HT1080 (cell line): ENCODE results near the gene ITGA6. TPM values are rescaled to one million over a fixed set of nuclear protein-coding genes. Genes with fewer than 3 reads are reported as not detected.

Source experiments
- DNase-seq: peaks from one replicate; pipeline ENCODE4 v3.0.0-alpha.2; 2015; ENCODE audit warnings: low read depth
- total RNA-seq: library from RNA; depleted of rRNA; stranded (reverse); fragments of >200 nt; shearing (Covaris generic); gene quantifications from 2 replicates; pipeline ENCODE4 v1.2.3, GENCODE V29; 2014

The ITGA6 gene
- total RNA-seq, 1 experiment from 2014 or later: 345 TPM

DNA sequence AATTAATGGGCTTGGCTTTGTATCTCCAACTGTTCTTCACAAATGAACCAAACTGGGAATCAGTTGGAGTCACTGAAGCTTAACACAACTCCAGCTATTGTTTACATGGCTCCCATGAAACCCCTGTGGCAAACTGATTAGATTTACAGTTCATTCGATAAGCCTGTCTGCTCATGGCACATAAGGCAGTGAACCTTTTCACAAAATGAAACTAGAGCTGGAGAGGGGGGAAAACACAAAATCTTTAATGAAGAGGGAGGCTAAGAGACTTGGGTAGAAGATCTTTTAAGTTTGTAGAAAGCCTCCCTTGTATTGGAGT is 11.6 kb upstream of the ITGA6 start:
- no peak for DNase-seq

DNA sequence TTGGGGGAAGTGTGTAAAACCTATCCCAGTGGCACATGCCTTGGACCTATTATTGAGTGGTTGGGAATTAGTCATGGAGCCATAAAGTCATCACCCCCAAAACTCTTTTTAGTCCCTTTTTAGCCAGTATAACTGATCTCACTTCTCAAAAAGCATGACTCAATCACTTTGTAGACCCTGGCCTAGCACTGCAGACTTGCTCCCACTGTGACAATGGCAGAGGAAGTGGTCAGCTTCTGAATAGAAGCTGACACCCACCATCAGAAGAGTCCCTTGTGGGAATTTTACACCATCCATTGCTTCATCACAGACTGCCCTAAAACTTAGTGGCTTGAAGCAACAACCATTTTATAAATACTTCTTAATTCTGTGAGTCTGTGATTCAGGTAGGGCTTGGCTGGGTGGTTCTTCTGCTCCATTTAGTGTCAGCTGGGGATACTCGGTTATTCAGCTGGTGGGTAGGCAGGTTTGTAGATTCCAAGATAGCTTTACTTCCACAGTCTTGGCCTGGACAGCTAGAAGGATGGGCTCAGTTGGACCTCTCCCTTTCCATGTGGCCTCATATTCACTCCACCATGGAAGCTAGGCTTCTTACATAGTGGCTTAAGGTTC is 10.8 kb upstream of the ITGA6 start:
- peak; percentile 76 for DNase-seq

DNA sequence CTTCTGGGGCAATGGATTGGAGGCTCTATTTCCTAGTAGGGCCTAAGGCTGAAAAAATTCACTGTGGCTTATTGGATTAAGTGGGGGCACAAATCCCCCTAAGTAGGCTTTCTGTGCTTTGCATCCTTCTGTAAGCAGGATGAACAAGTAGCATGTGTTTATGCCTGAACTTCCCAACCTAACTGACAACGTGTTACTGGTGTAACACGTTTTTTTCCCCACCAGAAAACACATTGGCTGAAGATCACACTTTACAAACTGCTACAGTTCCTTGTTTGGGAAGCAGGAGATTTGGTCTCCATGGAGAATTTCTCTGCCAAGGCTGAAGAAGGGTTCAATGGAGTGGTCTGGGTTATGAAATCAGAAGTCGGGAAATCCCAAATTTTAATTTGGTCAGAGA is 7.2 kb upstream of the ITGA6 start:
- no peak for DNase-seq

- DNase-seq: no peak
Observed at GRCh38 chr2:172423160-172423559, 4.2 kb upstream of the ITGA6 start.

DNA sequence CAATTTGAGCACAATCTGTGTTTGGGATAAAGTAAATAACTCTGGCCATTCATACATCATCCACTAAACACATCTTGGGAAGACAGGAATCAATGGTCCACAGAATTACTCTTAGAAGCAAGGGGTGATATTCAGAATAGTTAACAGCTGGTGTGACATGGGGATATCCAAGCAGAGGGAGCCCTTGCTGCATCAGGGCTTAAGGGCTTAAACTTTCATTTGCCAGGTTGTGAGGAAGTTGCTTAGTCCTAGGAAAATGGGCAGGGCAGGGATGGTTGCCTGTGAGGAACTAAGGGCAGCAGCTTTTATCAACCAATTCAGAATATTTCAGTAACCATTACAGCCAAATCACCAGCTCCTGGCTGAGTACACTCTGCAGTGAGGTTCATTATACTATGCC is 2.0 kb upstream of the ITGA6 start:
- DNase-seq: no peak

DNA sequence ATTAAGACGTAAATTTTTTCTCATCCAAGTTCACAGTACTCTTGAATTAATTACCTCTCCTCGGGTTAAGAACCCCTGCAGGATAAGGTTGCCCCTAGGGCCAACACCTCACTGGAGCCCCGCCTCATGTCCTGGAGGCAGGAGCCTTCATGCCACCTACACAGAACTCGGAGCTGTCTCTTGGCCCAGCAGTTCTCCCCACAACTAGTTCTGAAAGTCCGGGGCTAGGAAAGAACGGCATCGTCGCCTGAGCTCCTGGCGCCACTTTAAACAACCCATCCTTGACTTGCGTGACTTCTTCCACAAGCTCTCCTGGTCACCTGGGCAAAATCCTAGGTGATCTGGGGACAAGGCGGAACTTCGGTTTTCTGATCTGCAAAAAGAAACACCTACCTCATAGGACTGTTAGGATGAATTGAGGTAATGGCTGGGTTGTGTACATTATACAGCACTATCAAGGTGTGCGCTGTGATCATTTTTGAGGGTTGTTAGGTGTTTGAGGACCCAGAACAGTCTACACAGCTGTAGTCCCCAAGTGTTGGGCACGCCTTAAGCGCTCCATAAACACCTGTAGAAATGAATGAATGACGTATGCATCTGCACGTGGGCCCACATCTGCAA is 641 bp upstream of the ITGA6 start:
- DNase-seq: no peak

- peak; percentile 74 for DNase-seq
Observed at GRCh38 chr2:172427990-172428831, 825 bp downstream of the ITGA6 start.

DNA sequence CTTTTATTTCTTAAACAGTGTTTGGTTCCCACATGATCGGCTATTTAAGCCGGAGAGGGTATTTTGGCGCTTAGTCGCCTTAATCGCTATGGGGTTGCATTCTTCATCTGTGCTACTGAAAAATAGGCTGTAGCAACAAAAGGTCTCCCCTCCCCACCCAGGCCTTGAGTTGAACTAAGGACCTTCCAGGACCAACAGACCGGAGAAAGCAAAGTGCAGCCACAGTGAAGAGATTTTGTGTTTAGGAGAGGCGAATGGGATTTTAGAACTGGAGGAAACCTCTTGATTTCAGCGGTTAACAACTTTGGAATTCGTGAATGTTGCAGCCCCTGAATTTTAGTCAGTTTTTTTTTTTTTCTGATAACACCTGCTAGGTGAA is 1.4 kb downstream of the ITGA6 start:
- DNase-seq: no peak

DNA sequence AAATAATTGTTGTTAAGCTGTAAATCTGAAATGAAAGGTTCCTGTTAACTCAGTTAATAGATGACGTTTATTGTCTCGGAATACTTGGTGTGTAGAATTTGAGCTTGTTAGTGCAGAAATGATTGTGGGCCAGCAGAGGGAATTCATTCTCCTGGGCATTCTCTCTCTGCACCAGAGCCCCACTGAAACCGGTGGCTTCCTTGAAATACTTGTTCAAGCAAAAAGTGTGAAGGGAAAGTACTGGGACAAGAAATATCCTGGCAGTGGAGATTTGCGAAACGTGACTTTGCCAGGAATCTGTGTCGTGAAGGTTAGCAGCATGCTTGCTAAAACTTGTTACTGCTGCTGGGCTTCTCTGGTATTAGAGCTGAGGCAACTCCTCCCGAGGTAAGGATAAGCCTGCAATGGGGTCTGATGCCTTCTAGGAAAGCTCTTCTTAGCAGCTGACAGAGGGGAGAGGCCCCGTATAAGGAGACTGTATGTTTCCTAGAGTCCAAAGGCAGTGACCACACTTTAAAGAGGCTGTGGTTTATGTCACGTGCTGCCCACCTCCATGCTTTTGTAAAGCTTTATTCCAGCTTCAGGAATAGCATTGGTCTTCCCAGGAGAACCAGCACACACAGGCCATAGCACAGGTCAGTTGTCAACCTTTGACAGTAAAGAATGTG is 2.0 kb downstream of the ITGA6 start:
- peak; percentile 54 for DNase-seq

DNA sequence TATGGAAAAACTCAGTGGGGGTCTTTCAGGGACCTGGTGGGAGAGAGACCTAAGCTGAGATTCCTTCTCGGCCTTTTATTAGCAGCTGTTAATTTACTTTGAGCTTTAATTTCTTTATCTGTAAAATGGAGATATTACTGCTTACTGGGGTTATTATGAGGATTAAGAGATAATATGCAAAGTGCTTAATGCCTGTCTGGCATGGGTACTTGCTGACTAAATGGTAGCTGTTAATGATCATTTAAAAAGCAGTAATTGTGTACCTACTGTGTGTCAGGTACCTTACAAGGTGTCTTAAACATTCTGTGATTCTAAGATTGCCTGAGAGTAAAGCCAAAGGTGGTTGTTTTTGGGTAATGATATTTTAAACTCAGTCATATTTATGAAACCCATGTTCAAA is 2.6 kb downstream of the ITGA6 start:
- DNase-seq: no peak

DNA sequence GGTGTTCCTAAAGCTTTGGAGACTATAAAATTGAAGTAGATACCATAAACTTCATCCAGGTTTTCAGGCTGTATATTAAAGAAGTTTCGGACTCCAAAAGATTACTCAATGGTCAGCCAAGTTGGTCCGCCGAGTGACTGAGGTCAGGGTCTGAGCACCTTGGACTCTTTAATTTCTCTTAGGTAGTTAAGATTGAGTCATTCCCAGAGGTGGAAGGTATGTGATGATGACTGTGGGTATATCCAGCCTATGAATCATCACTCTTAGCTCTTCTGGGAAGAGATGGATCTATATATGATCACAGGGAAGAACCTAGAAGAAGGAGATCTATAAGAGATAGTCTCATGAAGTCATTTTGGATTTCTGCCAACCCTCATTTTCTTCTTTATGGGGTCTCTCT is 3.3 kb downstream of the ITGA6 start:
- peak; percentile 60 for DNase-seq

GRCh38 chr2:172431463-172431862 is 4.1 kb downstream of the ITGA6 start:
- DNase-seq: no peak

DNA sequence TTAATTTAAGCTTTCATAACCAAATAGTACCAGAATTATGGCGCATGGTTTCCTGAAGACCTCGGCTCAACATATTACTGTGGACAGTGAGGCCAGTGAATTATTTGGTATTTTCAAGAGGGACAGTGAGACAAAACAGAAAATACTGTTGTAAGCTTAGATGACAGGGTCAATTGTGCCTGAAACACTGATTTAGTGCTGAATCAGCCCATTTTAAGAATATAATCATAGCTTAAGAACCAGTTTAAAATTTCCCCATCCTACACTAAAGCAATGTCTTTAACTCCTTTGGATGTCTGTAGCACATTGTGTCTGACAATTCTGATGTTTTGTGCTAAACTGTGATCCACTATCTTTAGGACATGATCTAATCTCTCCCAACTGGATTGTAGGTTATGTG is 4.6 kb downstream of the ITGA6 start:
- DNase-seq: no peak

GRCh38 chr2:172433144-172433543 is 5.8 kb downstream of the ITGA6 start:
- no peak for DNase-seq

DNA sequence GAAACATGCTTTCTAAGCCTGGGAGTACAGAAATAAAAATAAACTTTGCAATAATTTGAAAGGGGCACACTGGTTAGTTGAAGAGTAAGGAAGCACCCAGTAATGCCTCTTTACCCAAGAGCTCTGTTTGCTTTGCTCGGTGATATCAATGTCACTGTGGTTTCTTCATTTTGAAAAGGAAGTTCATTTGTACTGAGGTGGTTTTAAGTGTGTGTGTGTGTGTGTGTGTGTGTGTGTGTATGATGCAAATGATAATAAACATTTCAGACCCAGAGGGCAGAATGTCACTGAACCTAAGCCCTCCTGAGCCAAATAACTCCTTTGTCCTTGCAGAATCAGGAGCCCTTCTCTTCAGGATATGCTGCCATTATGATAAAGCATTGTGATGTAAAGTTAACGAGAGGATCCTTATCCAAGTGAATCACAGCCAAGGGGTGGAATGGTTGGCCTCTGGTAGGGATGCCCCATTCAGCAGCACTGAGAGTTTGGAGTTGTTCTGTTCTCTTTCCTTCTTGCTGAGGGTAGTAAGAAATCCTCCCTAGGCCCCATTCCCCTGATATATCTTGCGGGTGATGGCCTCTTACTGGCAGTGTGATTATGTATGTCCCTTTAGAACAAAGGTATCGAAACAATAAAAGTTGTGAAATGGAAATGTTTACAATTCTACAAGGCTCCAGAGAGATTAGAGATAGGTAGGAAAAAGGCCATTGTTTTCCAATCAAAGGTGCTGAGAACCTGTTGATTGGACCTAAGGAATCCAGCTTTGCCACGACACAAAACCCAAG is 7.6 kb downstream of the ITGA6 start:
- DNase-seq: no peak

GRCh38 chr2:172435606-172435911 is 8.2 kb downstream of the ITGA6 start:
- DNase-seq: no peak

DNA sequence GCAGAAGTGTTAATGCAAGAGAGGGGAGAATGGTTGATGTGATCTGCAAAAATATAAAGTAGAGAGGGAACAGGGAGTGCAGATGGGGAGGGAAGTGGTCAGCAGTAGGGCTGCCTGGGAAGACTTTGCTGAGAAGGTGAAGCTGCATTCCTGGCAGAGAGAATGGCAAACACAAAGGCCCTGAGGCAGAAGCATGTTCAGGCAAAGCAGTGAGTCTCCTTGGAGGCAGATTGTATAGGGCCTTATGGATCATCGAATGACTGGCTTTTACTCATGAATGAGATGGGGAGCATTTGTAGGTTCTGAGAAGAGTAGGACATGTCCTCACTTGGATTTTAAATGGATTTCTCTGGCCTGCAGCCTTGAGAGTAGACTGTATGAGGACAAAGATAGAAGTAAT is 9.5 kb downstream of the ITGA6 start:
- DNase-seq: no peak

DNA sequence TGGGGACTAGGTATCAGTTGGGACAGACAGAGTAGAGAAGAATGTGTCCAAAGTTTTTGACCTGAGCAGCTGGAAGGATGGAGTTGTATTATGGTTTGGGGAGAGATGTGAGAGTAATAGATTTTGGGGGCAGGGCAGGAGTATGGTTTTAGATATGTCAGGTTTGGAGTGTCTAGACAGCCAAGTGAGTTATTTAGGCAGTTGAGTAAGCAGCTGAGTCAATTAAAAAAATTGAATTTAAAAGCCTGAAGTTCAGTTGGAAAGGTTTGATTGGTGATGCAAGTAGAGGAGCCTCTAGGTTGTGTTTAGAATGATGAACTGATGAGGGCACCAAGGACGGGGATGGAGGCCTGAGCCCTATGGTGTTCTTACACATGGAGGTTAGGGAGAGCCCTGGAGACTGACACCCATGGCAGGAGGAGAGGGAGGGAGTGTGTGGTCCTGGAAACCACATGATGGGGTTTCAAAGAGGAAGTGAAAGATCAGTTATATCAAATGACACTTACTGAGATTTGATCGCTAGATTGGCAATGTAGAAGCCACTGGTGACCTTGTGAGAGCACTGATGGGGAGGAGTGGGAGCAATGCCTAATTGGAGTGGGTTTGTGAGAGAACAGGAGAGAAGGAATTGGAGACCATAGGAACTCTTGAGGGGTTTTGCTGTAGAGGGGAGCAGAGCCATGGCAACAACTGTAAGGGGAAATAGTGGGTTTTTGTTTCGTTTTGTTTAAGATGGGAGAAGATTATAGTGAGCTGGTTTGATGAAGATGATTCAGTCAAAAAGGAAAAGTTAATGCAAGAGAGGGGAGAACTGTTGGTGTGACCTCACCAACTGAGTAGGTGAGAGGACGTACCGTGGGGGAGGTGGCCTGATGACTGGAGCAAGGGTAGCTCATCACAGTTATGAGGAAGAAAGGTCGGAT is 10.3 kb downstream of the ITGA6 start:
- DNase-seq: peak; percentile 66

GRCh38 chr2:172438741-172439508 is 11.5 kb downstream of the ITGA6 start:
- peak; percentile 92 for DNase-seq

DNA sequence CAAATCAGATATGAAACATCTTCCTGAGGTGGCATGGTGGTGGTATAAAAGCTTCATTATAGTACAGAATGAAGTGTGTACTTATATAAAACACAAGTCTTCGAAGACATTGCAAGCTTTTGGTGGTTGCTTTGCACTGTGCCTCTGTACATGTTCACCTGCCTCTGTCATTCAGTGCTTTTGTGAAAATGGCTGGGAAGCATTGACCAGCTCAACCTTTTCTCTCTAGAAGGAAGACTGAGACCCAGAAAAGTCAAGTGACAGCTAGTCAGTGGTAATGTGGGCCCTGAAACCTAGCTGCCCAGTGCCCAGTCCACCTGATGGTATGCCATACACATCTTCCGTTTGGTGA is 12.1 kb downstream of the ITGA6 start:
- no peak for DNase-seq
